HepG2 (cell line): Measurements from ENCODE around the gene ABCB8. TPM values are rescaled to one million over a fixed set of nuclear protein-coding genes. Genes with fewer than 3 reads are reported as not detected.

Source experiments
- AGO2 ChIP-seq: fragments of 200-400 bp; formaldehyde crosslinking; optimal IDR thresholded peaks from 2 replicates; pipeline ENCODE3; 2017; ENCODE audit warnings: mild to moderate bottlenecking, low read depth, low read length, moderate library complexity
- ATF7-NPFF ChIP-seq: sonication (generic); formaldehyde crosslinking; IDR thresholded peaks from 2 replicates; pipeline ENCODE4 v1.8.1; 2023; ENCODE audit warnings: mild to moderate bottlenecking, low read depth, missing genetic modification reagents, moderate library complexity
- DRAP1 ChIP-seq: IDR thresholded peaks from 2 replicates; pipeline ENCODE4 v1.6.1; 2016; ENCODE audit warnings: missing genetic modification reagents, missing compliant biosample characterization
- FLYWCH1 ChIP-seq: sonication (generic); formaldehyde crosslinking; IDR thresholded peaks from 2 replicates; pipeline ENCODE4 v1.8.1; 2023; ENCODE audit warnings: mild to moderate bottlenecking, missing genetic modification reagents
- HNRNPL ChIP-seq: fragments of 200-400 bp; formaldehyde crosslinking; IDR thresholded peaks from 2 replicates; pipeline ENCODE4 v1.6.1; 2017; ENCODE audit warnings: mild to moderate bottlenecking, low read depth, low read length
- JUN ChIP-seq: sonication (generic); formaldehyde crosslinking; IDR thresholded peaks from 2 replicates; pipeline ENCODE4 v1.4.0; 2020; ENCODE audit warnings: mild to moderate bottlenecking, missing genetic modification reagents
- MYC ChIP-seq: sonication (generic); formaldehyde crosslinking; IDR thresholded peaks from 2 replicates; pipeline ENCODE4 v1.9.0; 2021; ENCODE audit warnings: missing genetic modification reagents, borderline replicate concordance
- NFKB2 ChIP-seq: sonication (generic); formaldehyde crosslinking; IDR thresholded peaks from 2 replicates; pipeline ENCODE4 v1.4.0; 2020; ENCODE audit warnings: missing genetic modification reagents, borderline replicate concordance
- PHF8 ChIP-seq: sonication (generic); formaldehyde crosslinking; IDR thresholded peaks from 2 replicates; pipeline ENCODE4 v1.5.0; 2020; ENCODE audit warnings: missing genetic modification reagents
- TFAP4 ChIP-seq: sonication (generic); IDR thresholded peaks from 2 replicates; pipeline ENCODE4 v1.6.1; 2016; ENCODE audit warnings: low read depth, borderline replicate concordance
- YY1 ChIP-seq: IDR thresholded peaks from 2 replicates; pipeline ENCODE4 v1.6.1; 2011; ENCODE audit warnings: low read length, low read depth, moderate library complexity, mild to moderate bottlenecking; ENCODE audit not compliant: insufficient read depth, insufficient replicate concordance
- ZBTB3 ChIP-seq: sonication (generic); formaldehyde crosslinking; IDR thresholded peaks from 2 replicates; pipeline ENCODE4 v1.4.0; 2020; ENCODE audit warnings: low read depth, mild to moderate bottlenecking, moderate library complexity, missing genetic modification reagents, borderline replicate concordance
- ZFP90 ChIP-seq: sonication (generic); formaldehyde crosslinking; IDR thresholded peaks from 2 replicates; pipeline ENCODE4 v1.8.0; 2022; ENCODE audit warnings: missing genetic modification reagents, mild to moderate bottlenecking, inconsistent platforms, borderline replicate concordance
- ZFP91 ChIP-seq: sonication (generic); formaldehyde crosslinking; IDR thresholded peaks from 2 replicates; pipeline ENCODE4 v1.9.0; 2022; ENCODE audit warnings: missing genetic modification reagents, mild to moderate bottlenecking, borderline replicate concordance
- ZKSCAN1 ChIP-seq: fragments of 150-350 bp; IDR thresholded peaks from 2 replicates; pipeline ENCODE4 v1.6.1; 2014; ENCODE audit warnings: low read length
- ZNF263 ChIP-seq: sonication (generic); formaldehyde crosslinking; IDR thresholded peaks from 2 replicates; pipeline ENCODE4 v1.4.0; 2020; ENCODE audit warnings: missing genetic modification reagents
- ZNF333 ChIP-seq: sonication (generic); formaldehyde crosslinking; IDR thresholded peaks from 2 replicates; pipeline ENCODE4 v1.4.0; 2020; ENCODE audit warnings: mild to moderate bottlenecking, missing genetic modification reagents, borderline replicate concordance
- ZNF639 ChIP-seq: conservative IDR thresholded peaks from 2 replicates; pipeline ENCODE4 v1.6.1; 2018; ENCODE audit warnings: missing genetic modification reagents
- polyA plus RNA-seq, 8 experiments: library from polyadenylated mRNA; depleted of rRNA in 3 of 8; stranded (reverse) in 7 of 8; unstranded in 1 of 8; fragments of >200 nt; fragmentation: Illumina TruSeq in 4 of 8; extraction: Trizol in 4 of 8; gene quantifications; 2 replicates each; pipeline versions ENCODE4 v1.2.1 to v1.2.3, GENCODE V29; 2011 to 2016; ENCODE audit warnings: low read depth in 4 of 8, missing spikeins in 1 of 8, mixed read lengths in 1 of 8; ENCODE audit not compliant: insufficient read depth in 1 of 8
- total RNA-seq, 5 experiments: library from RNA; depleted of rRNA; stranded (reverse); fragments of >200 nt; fragmentation: Illumina TruSeq; extraction: Trizol; gene quantifications; 2 replicates each; pipeline ENCODE4 v1.2.3, GENCODE V29; 2016; ENCODE audit warnings: low read depth in 1 of 5
- TF ChIP-seq, protein P1 (sequence below): IDR thresholded peaks from 2 replicates; pipeline ENCODE4 v1.6.1; 2018; ENCODE audit warnings: missing genetic modification reagents, mild to moderate bottlenecking, missing compliant biosample characterization
- TF ChIP-seq, protein P2 (sequence below): IDR thresholded peaks from 2 replicates; pipeline ENCODE4 v1.6.1; 2016; ENCODE audit warnings: low read depth, borderline replicate concordance
- TF ChIP-seq, protein P3 (sequence below): sonication (generic); formaldehyde crosslinking; IDR thresholded peaks from 2 replicates; pipeline ENCODE4 v1.4.0; 2020; ENCODE audit warnings: mild to moderate bottlenecking, low read depth, missing genetic modification reagents

Gene ABCB8
- total and polyA plus RNA-seq, 2 of the 13 experiments (the other 11 are each of a cell fraction or from before 2014, with no cell fraction given), result 6.6 to 16.7 TPM

GRCh38 chr7:151087245-151088018 lies 59.2 kb downstream of the ABCB8 start (continued):
- TF ChIP-seq ZNF639 (CRISPR knock-in tag) (0 out of 2 replicates have a peak, but pooled peaks have one; percentile 15), ZNF333 (CRISPR knock-in tag) (no peak), HNRNPL (peak; percentile 100), DRAP1 (CRISPR knock-in tag) (0 out of 2 replicates have a peak, but pooled peaks have one; percentile 28), ZBTB3 (CRISPR knock-in tag) (no peak), JUN (CRISPR knock-in tag) (no peak), ZFP91 (peak; percentile 31; the same call in 1 of the 2 replicates), NFKB2 (CRISPR knock-in tag) (peak; percentile 17; the same call in 1 of the 2 replicates), ZNF263 (CRISPR knock-in tag) (peak; percentile 14; the same call in 1 of the 2 replicates), ZFP90 (CRISPR knock-in tag) (no peak; the same call in 1 of the 2 replicates), MYC (CRISPR knock-in tag) (peak; percentile 70), ZKSCAN1 (no peak), AGO2 (peak; percentile 64), PHF8 (CRISPR knock-in tag) (peak; percentile 77), TFAP4 (0 out of 2 replicates have a peak, but pooled peaks have one; percentile 7), FLYWCH1 (CRISPR knock-in tag) (no peak), ATF7-NPFF (no peak), YY1 (peak; percentile 38)
- TF ChIP-seq, protein P1, sequence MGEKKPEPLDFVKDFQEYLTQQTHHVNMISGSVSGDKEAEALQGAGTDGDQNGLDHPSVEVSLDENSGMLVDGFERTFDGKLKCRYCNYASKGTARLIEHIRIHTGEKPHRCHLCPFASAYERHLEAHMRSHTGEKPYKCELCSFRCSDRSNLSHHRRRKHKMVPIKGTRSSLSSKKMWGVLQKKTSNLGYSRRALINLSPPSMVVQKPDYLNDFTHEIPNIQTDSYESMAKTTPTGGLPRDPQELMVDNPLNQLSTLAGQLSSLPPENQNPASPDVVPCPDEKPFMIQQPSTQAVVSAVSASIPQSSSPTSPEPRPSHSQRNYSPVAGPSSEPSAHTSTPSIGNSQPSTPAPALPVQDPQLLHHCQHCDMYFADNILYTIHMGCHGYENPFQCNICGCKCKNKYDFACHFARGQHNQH (CRISPR knock-in tag), result peak; percentile 31
- TF ChIP-seq, protein P2, sequence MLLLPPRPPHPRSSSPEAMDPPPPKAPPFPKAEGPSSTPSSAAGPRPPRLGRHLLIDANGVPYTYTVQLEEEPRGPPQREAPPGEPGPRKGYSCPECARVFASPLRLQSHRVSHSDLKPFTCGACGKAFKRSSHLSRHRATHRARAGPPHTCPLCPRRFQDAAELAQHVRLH (CRISPR knock-in tag), result no peak
- TF ChIP-seq, protein P3, sequence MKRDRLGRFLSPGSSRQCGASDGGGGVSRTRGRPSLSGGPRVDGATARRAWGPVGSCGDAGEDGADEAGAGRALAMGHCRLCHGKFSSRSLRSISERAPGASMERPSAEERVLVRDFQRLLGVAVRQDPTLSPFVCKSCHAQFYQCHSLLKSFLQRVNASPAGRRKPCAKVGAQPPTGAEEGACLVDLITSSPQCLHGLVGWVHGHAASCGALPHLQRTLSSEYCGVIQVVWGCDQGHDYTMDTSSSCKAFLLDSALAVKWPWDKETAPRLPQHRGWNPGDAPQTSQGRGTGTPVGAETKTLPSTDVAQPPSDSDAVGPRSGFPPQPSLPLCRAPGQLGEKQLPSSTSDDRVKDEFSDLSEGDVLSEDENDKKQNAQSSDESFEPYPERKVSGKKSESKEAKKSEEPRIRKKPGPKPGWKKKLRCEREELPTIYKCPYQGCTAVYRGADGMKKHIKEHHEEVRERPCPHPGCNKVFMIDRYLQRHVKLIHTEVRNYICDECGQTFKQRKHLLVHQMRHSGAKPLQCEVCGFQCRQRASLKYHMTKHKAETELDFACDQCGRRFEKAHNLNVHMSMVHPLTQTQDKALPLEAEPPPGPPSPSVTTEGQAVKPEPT, result no peak
